GM12801 (cell line): Measurements from ENCODE around the gene SOCS7.

Source experiments
- CTCF ChIP-seq: IDR thresholded peaks from one replicate; pipeline ENCODE4 v1.5.1; 2011; ENCODE audit warnings: control low read depth; ENCODE audit not compliant: insufficient read length; ENCODE audit errors: extremely low read depth

SOCS7 gene

GRCh38 chr17:38358586-38359513 lies 7.2 kb downstream of the SOCS7 start:
- no peak for TF ChIP-seq CTCF

GRCh38 chr17:38361694-38362465 lies 10.2 kb downstream of the SOCS7 start:
- TF ChIP-seq CTCF, result no peak

- TF ChIP-seq CTCF, result no peak
Observed at GRCh38 chr17:38363016-38363415, 11.4 kb downstream of the SOCS7 start.

GRCh38 chr17:38364741-38365140 lies 13.1 kb downstream of the SOCS7 start:
- TF ChIP-seq CTCF, result no peak

- TF ChIP-seq CTCF, result no peak
Observed at GRCh38 chr17:38369124-38369886, 17.7 kb downstream of the SOCS7 start.

- no peak for TF ChIP-seq CTCF
Observed at GRCh38 chr17:38379448-38379847, 27.8 kb downstream of the SOCS7 start.

GRCh38 chr17:38395090-38395489 lies 43.4 kb downstream of the SOCS7 start:
- TF ChIP-seq CTCF, result no peak
